MM.1S (cell line): ENCODE results near the gene CDON.
"Not testable (repeated sequence)": the region's sequence is repeated elsewhere in the genome, so short reads cannot be mapped to it uniquely, and the experiment has no call there.

ENCODE experiments used
- DNase-seq: peaks from one replicate; pipeline ENCODE4 v3.0.0-alpha.2; 2015
- H2AFZ ChIP-seq: fragments of 300-600 bp; sonication (generic); 2 replicates; pipeline ENCODE4 v1.6.0; 2016; ENCODE audit warnings: antibody characterized with exemption, low read length
- H3F3A ChIP-seq: fragments of 300-600 bp; sonication (generic); 2 replicates; pipeline ENCODE4 v1.6.1; 2016; ENCODE audit warnings: mild to moderate bottlenecking, antibody characterized with exemption, low read length, moderate library complexity, mixed read lengths; ENCODE audit not compliant: insufficient read depth
- H3K27ac ChIP-seq: fragments of 300-600 bp; sonication (generic); 2 replicates; pipeline ENCODE4 v1.5.1; 2016; ENCODE audit warnings: mild to moderate bottlenecking, low read length
- H3K27me3 ChIP-seq: fragments of 300-600 bp; sonication (generic); replicated peaks from 2 replicates; pipeline ENCODE4 v1.6.0; 2016; ENCODE audit warnings: low read length; ENCODE audit not compliant: insufficient read depth
- H3K36me3 ChIP-seq: fragments of 300-600 bp; sonication (generic); replicated peaks from 2 replicates; pipeline ENCODE4 v1.6.1; 2016; ENCODE audit warnings: mild to moderate bottlenecking, low read length, mixed read lengths; ENCODE audit not compliant: insufficient read depth
- H3K4me1 ChIP-seq: fragments of 300-600 bp; sonication (generic); 2 replicates; pipeline ENCODE4 v1.6.1; 2016; ENCODE audit warnings: low read length, mixed read lengths
- H3K4me2 ChIP-seq: fragments of 300-600 bp; sonication (generic); 2 replicates; pipeline ENCODE4 v1.6.0; 2016; ENCODE audit warnings: low read depth, low read length
- H3K4me3 ChIP-seq: fragments of 300-600 bp; sonication (generic); 2 replicates; pipeline ENCODE4 v1.5.1; 2016; ENCODE audit warnings: low read length, mixed read lengths
- H3K79me2 ChIP-seq: fragments of 300-600 bp; sonication (generic); 2 replicates; pipeline ENCODE4 v1.6.1; 2016; ENCODE audit warnings: mixed run types, low read length, mixed read lengths
- H3K9ac ChIP-seq: fragments of 300-600 bp; sonication (generic); 2 replicates; pipeline ENCODE4 v1.6.1; 2016; ENCODE audit warnings: low read length, mixed read lengths
- H3K9me2 ChIP-seq: fragments of 300-600 bp; sonication (generic); replicated peaks from 2 replicates; pipeline ENCODE4 v1.6.1; 2016; ENCODE audit warnings: mild to moderate bottlenecking, low read length, mixed read lengths; ENCODE audit not compliant: insufficient read depth
- H3K9me3 ChIP-seq: fragments of 300-600 bp; sonication (generic); replicated peaks from 2 replicates; pipeline ENCODE4 v1.6.1; 2016; ENCODE audit warnings: mild to moderate bottlenecking, low read length, mixed read lengths; ENCODE audit not compliant: insufficient read depth
- H4K20me1 ChIP-seq: fragments of 300-600 bp; sonication (generic); 2 replicates; pipeline ENCODE4 v1.6.1; 2016; ENCODE audit warnings: mild to moderate bottlenecking, low read length, moderate library complexity, mixed read lengths; ENCODE audit not compliant: insufficient read depth
- EZH2 ChIP-seq: fragments of 300-600 bp; sonication (generic); optimal IDR thresholded peaks from 2 replicates; pipeline ENCODE3; 2017; ENCODE audit warnings: low read depth, mild to moderate bottlenecking, antibody characterized with exemption, low read length, mixed read lengths
- EZH2phosphoT487 ChIP-seq: fragments of 300-600 bp; sonication (generic); IDR thresholded peaks from 2 replicates; pipeline ENCODE4 v1.6.1; 2018; ENCODE audit warnings: antibody characterized with exemption, low read length
- TF ChIP-seq, protein P1 (sequence below): fragments of 300-600 bp; sonication (generic); IDR thresholded peaks from 2 replicates; pipeline ENCODE4 v1.5.1; 2016; ENCODE audit warnings: antibody characterized with exemption, low read length, mixed read lengths

CDON gene

GRCh38 chr11:125992893-125993292 is 69.8 kb downstream of the CDON start:
- no peak overlapping the region for H3K9ac ChIP-seq
- H3K27ac ChIP-seq: no peak overlapping the region
- no peaks in the 10 kb centered on the region for H3K4me1 ChIP-seq
- H3K9me3 ChIP-seq: no peaks in the 10 kb centered on the region
- H3K9me2 ChIP-seq: no peaks in the 10 kb centered on the region
- no peaks in the 10 kb centered on the region for H3K79me2 ChIP-seq
- no peaks in the 10 kb centered on the region for H4K20me1 ChIP-seq
- H3K4me3 ChIP-seq: no peak overlapping the region
- DNase-seq: no peak
- no peak overlapping the region for H3K4me2 ChIP-seq
- H3F3A ChIP-seq: no peaks in the 10 kb centered on the region
- no peak overlapping the region for H2AFZ ChIP-seq
- TF ChIP-seq, protein P1, sequence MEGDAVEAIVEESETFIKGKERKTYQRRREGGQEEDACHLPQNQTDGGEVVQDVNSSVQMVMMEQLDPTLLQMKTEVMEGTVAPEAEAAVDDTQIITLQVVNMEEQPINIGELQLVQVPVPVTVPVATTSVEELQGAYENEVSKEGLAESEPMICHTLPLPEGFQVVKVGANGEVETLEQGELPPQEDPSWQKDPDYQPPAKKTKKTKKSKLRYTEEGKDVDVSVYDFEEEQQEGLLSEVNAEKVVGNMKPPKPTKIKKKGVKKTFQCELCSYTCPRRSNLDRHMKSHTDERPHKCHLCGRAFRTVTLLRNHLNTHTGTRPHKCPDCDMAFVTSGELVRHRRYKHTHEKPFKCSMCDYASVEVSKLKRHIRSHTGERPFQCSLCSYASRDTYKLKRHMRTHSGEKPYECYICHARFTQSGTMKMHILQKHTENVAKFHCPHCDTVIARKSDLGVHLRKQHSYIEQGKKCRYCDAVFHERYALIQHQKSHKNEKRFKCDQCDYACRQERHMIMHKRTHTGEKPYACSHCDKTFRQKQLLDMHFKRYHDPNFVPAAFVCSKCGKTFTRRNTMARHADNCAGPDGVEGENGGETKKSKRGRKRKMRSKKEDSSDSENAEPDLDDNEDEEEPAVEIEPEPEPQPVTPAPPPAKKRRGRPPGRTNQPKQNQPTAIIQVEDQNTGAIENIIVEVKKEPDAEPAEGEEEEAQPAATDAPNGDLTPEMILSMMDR: no peak
- no peak for TF ChIP-seq EZH2
- no peaks in the 10 kb centered on the region for H3K36me3 ChIP-seq
- no peaks in the 10 kb centered on the region for H3K27me3 ChIP-seq

GRCh38 chr11:125990244-125990643 is 72.4 kb downstream of the CDON start:
- Histone ChIP-seq H3K27me3 (no peaks in the 10 kb centered on the region), H4K20me1 (no peaks in the 10 kb centered on the region), H2AFZ (no peak overlapping the region), H3K79me2 (no peaks in the 10 kb centered on the region), H3K9me2 (no peaks in the 10 kb centered on the region), H3K9ac (no peak overlapping the region), H3K36me3 (no peaks in the 10 kb centered on the region), H3K4me2 (no peak overlapping the region), H3K27ac (no peak overlapping the region), H3F3A (no peaks in the 10 kb centered on the region), H3K4me1 (no peaks in the 10 kb centered on the region), H3K9me3 (no peaks in the 10 kb centered on the region), H3K4me3 (no peak overlapping the region)
- DNase-seq: no peak
- TF ChIP-seq EZH2 (no peak), EZH2phosphoT487 (no peak)
- TF ChIP-seq, protein P1: no peak

- H4K20me1 ChIP-seq: no peaks in the 10 kb centered on the region
- no peaks in the 10 kb centered on the region for H3K9me2 ChIP-seq
- H3K36me3 ChIP-seq: no peaks in the 10 kb centered on the region; the same call in 1 of the 2 replicates
- H3K4me1 ChIP-seq: peaks cover 16% of the 10 kb centered on the region
- TF ChIP-seq, protein P1: no peak
- TF ChIP-seq EZH2 (no peak), EZH2phosphoT487 (no peak)
- no peak overlapping the region for H3K4me3 ChIP-seq
- H3K79me2 ChIP-seq: no peaks in the 10 kb centered on the region
- peaks cover 12% of the 10 kb centered on the region for H3F3A ChIP-seq
- H3K27ac ChIP-seq: no peak overlapping the region
- DNase-seq: no peak
- no peaks in the 10 kb centered on the region for H3K9me3 ChIP-seq
- H3K4me2 ChIP-seq: no peak overlapping the region
- H3K9ac ChIP-seq: no peak overlapping the region
- no peak overlapping the region for H2AFZ ChIP-seq
- H3K27me3 ChIP-seq: no peaks in the 10 kb centered on the region
Observed at GRCh38 chr11:125987066-125987641, 75.5 kb downstream of the CDON start.

GRCh38 chr11:125985956-125986355 is 76.7 kb downstream of the CDON start:
- H3K4me1 ChIP-seq: peaks cover 24% of the 10 kb centered on the region
- DNase-seq: not testable (repeated sequence)

More at GRCh38 chr11:125985956-125986355, 76.7 kb downstream of the CDON start:
- H3K9me3 ChIP-seq, H3K9ac ChIP-seq, H3K4me3 ChIP-seq, H4K20me1 ChIP-seq, H3K79me2 ChIP-seq, H3K36me3 ChIP-seq, H3K27me3 ChIP-seq, H3K27ac ChIP-seq, H3K9me2 ChIP-seq, H3K4me2 ChIP-seq, H2AFZ ChIP-seq: not testable (repeated sequence)
- H3F3A ChIP-seq: peaks cover 21% of the 10 kb centered on the region
